NT2/D1 (cell line): ENCODE measurements around the gene MAP3K5.

Source experiments
- SUZ12 ChIP-seq: IDR thresholded peaks from 2 replicates; pipeline ENCODE4 v1.6.1; 2011; ENCODE audit not compliant: insufficient read length, insufficient read depth; ENCODE audit errors: extremely low read depth
- ZNF274 ChIP-seq: IDR thresholded peaks from 2 replicates; pipeline ENCODE4 v1.6.1; 2011; ENCODE audit warnings: mild to moderate bottlenecking, low read depth, low read length

DNA sequence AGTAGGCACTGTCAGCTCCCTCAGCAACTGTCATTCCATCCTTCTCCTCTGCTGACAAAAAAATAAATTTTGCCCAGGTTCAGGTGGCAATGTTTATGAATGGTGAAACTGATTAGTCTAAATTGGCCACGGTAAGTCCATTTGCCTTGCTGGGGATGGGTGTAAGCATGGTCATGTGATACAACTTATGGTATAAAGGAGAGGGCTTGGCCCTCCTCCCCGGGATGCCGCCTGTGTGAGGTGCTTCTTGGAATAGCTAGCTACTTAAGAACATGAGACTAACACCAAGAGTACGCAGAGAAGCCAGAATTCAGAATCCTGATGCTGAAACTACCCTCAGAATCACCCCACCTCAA is 147.7 kb downstream of the MAP3K5 start:
- TF ChIP-seq SUZ12 (no peak), ZNF274 (no peak)
